IMR-90 (cell line): ENCODE results near the gene XPC. TPM values are rescaled to one million over a fixed set of nuclear protein-coding genes. Genes with fewer than 3 reads are reported as not detected.

Experiments
- ATAC-seq: fragments of 200-7000 bp; cut with Tn5 transposase; 2 replicates; pipeline ENCODE4 v1.9.1; 2020; ENCODE audit warnings: low read depth, mild to moderate bottlenecking, moderate library complexity
- BruUV-seq: library from RNA; stranded (reverse); fragments of 400-500 nt; replicated peaks from 2 replicates; lab custom pipeline; 2021; lab: Mats Ljungman, UMichigan
- CTCF ChIA-PET: fragments of 300-600 bp; formaldehyde crosslinking; extraction: SDS; loops from one replicate; lab custom pipeline; 2021; ENCODE audit warnings: antibody characterized with exemption; lab: Yijun Ruan, JAX
- POLR2A ChIA-PET: fragments of 300-600 bp; sonication (Branson Sonifier 250); formaldehyde crosslinking; loops from one replicate; lab custom pipeline; 2022; ENCODE audit warnings: antibody characterized with exemption; ENCODE audit not compliant: unreplicated experiment; lab: Charles Lee
- DNase-seq: peaks from one replicate; pipeline ENCODE4 v3.0.0; 2013
- H2AFZ ChIP-seq: replicated peaks from 2 replicates; pipeline ENCODE3; 2013; ENCODE audit warnings: low read length, mild to moderate bottlenecking; ENCODE audit not compliant: poor library complexity
- H2AK5ac ChIP-seq: 2 replicates; pipeline ENCODE4 v1.6.1; 2013; ENCODE audit warnings: low read depth, low read length, inconsistent platforms
- H2AK9ac ChIP-seq: replicated peaks from 2 replicates; pipeline ENCODE3; 2013; ENCODE audit warnings: mild to moderate bottlenecking, low read depth, low read length, moderate library complexity; ENCODE audit not compliant: poor library complexity
- H2BK120ac ChIP-seq: 2 replicates; pipeline ENCODE4 v1.6.1; 2013; ENCODE audit warnings: low read depth, low read length, inconsistent platforms
- H2BK15ac ChIP-seq: 3 replicates; pipeline ENCODE4 v1.6.1; 2013; ENCODE audit warnings: low read depth, low read length, inconsistent platforms
- H2BK20ac ChIP-seq: 2 replicates; pipeline ENCODE4 v1.6.1; 2013; ENCODE audit warnings: low read depth, mild to moderate bottlenecking, inconsistent platforms, low read length, moderate library complexity
- H2BK5ac ChIP-seq: 2 replicates; pipeline ENCODE4 v1.6.1; 2013; ENCODE audit warnings: mild to moderate bottlenecking, low read depth, low read length, inconsistent platforms; ENCODE audit not compliant: poor library complexity, severe bottlenecking
- H3K14ac ChIP-seq: replicated peaks from 2 replicates; pipeline ENCODE4 v1.6.1; 2013; ENCODE audit warnings: low read depth, low read length, inconsistent platforms
- H3K18ac ChIP-seq: 2 replicates; pipeline ENCODE4 v1.6.1; 2013; ENCODE audit warnings: low read depth, low read length, control low read depth
- H3K23ac ChIP-seq: 2 replicates; pipeline ENCODE4 v1.6.1; 2013; ENCODE audit warnings: low read depth, low read length, inconsistent platforms
- H3K27ac ChIP-seq: 2 replicates; pipeline ENCODE4 v1.5.1; 2013; ENCODE audit warnings: mild to moderate bottlenecking, control low read depth, low read length; ENCODE audit not compliant: insufficient read depth
- H3K27me3 ChIP-seq: 2 replicates; pipeline ENCODE4 v1.6.1; 2013; ENCODE audit warnings: low read length; ENCODE audit not compliant: control insufficient read depth, insufficient read depth
- H3K36me3 ChIP-seq: 2 replicates; pipeline ENCODE4 v1.6.1; 2013; ENCODE audit warnings: low read length, mixed read lengths; ENCODE audit not compliant: control insufficient read depth, insufficient read depth
- H3K4ac ChIP-seq: 2 replicates; pipeline ENCODE4 v1.6.1; 2013; ENCODE audit warnings: low read depth, low read length, inconsistent platforms
- H3K4me1 ChIP-seq: 2 replicates; pipeline ENCODE4 v1.6.1; 2013; ENCODE audit warnings: low read length, mixed read lengths; ENCODE audit not compliant: control insufficient read depth, insufficient read depth
- H3K4me2 ChIP-seq: 2 replicates; pipeline ENCODE4 v1.6.1; 2013; ENCODE audit warnings: low read depth, mild to moderate bottlenecking, control low read depth, low read length, moderate library complexity
- H3K4me3 ChIP-seq: 2 replicates; pipeline ENCODE4 v1.5.1; 2013; ENCODE audit warnings: low read depth, mild to moderate bottlenecking, control low read depth, low read length, moderate library complexity; ENCODE audit not compliant: insufficient read depth
- H3K56ac ChIP-seq: 2 replicates; pipeline ENCODE4 v1.6.1; 2013; ENCODE audit warnings: low read length, inconsistent platforms; ENCODE audit not compliant: insufficient read depth; ENCODE audit errors: extremely low read depth
- H3K79me1 ChIP-seq, 2 experiments: 2 replicates each; pipeline ENCODE4 v1.6.1; 2013; ENCODE audit warnings: low read length in 2 of 2, inconsistent platforms in 1 of 2, low read depth in 1 of 2
- H3K9ac ChIP-seq: 2 replicates; pipeline ENCODE4 v1.6.1; 2013; ENCODE audit warnings: low read depth, low read length, control low read depth
- H3K9me1 ChIP-seq: 2 replicates; pipeline ENCODE4 v1.6.1; 2013; ENCODE audit warnings: low read length, inconsistent platforms; ENCODE audit not compliant: insufficient read depth
- H3K9me3 ChIP-seq: 2 replicates; pipeline ENCODE4 v1.6.1; 2013; ENCODE audit warnings: low read length; ENCODE audit not compliant: control insufficient read depth, insufficient read depth
- H4K20me1 ChIP-seq: 2 replicates; pipeline ENCODE4 v1.6.1; 2013; ENCODE audit warnings: low read length, inconsistent platforms; ENCODE audit not compliant: insufficient read depth
- H4K5ac ChIP-seq: 2 replicates; pipeline ENCODE4 v1.6.1; 2013; ENCODE audit warnings: mild to moderate bottlenecking, low read depth, low read length, control low read depth
- H4K8ac ChIP-seq, 2 experiments: 2 replicates each; pipeline ENCODE4 v1.6.1; 2013; ENCODE audit warnings: low read depth in 2 of 2, low read length in 2 of 2, control low read depth in 1 of 2, inconsistent platforms in 1 of 2
- H4K91ac ChIP-seq: 2 replicates; pipeline ENCODE4 v1.6.1; 2013; ENCODE audit warnings: low read depth, low read length, inconsistent platforms; ENCODE audit not compliant: insufficient read depth
- BHLHE40 ChIP-seq: fragments of 150-350 bp; IDR thresholded peaks from 2 replicates; pipeline ENCODE4 v1.6.1; 2016; ENCODE audit warnings: mild to moderate bottlenecking, low read depth, low read length
- FOS ChIP-seq: fragments of 150-350 bp; IDR thresholded peaks from 2 replicates; pipeline ENCODE4 v1.6.1; 2016; ENCODE audit warnings: low read depth, low read length
- MXI1 ChIP-seq: IDR thresholded peaks from 2 replicates; pipeline ENCODE4 v1.6.1; 2012; ENCODE audit warnings: low read depth, mild to moderate bottlenecking, low read length, moderate library complexity, borderline replicate concordance
- NFE2L2 ChIP-seq: fragments of 150-350 bp; IDR thresholded peaks from 2 replicates; pipeline ENCODE4 v1.6.1; 2016; ENCODE audit warnings: low read depth, mild to moderate bottlenecking, low read length
- RAD21 ChIP-seq: IDR thresholded peaks from 2 replicates; pipeline ENCODE4 v1.6.1; 2012; ENCODE audit warnings: low read length, improper control_type of control experiment
- RFX5 ChIP-seq: IDR thresholded peaks from 2 replicates; pipeline ENCODE4 v1.8.0; 2012; ENCODE audit warnings: low read depth, mild to moderate bottlenecking, low read length, moderate library complexity
- WGBS, 2 experiments: methylation state at CpG; one replicate each; pipeline versions ENCODE4 v1.1.5 to v1.1.7; 2013; ENCODE audit warnings: missing lambda C conversion rate in 2 of 2; ENCODE audit not compliant: insufficient read length in 1 of 2; ENCODE audit errors: extremely low coverage in 2 of 2; 5-methylcytosine and 5-hydroxymethylcytosine counted together
- dilution Hi-C: fragments of 300-500 bp; cut with HindIII; formaldehyde crosslinking; loops from one replicate; pipeline ENCODE4 v1.14.3; 2018; ENCODE audit warnings: low sequenced_read_pairs; ENCODE audit not compliant: unreplicated experiment
- in situ Hi-C: fragments of 300-500 bp; cut with MboI; formaldehyde crosslinking; loops from 3 replicates; pipeline ENCODE4 v1.14.3; 2019; ENCODE audit warnings: low sequenced_read_pairs, inconsistent platforms, mixed read lengths
- intact Hi-C: fragments of 100-400 bp; cut with micrococcal nuclease; formaldehyde crosslinking; loops from 2 replicates; pipeline ENCODE4 v1.10.0; 2022
- polyA plus RNA-seq, 3 experiments: library from polyadenylated mRNA; depleted of rRNA; stranded (reverse); fragments of >200 nt; gene quantifications; 2 replicates each; pipeline ENCODE4 v1.2.3, GENCODE V29; 2012; ENCODE audit warnings: low replicate concordance in 1 of 3
- total RNA-seq: library from RNA; depleted of rRNA; stranded (reverse); fragments of >200 nt; gene quantifications from 2 replicates; pipeline ENCODE4 v1.2.3, GENCODE V29; 2012

XPC gene
- total and polyA plus RNA-seq, 2 of the 4 experiments (the other 2 are of a cell fraction): 30.9 to 48.8 TPM

DNA sequence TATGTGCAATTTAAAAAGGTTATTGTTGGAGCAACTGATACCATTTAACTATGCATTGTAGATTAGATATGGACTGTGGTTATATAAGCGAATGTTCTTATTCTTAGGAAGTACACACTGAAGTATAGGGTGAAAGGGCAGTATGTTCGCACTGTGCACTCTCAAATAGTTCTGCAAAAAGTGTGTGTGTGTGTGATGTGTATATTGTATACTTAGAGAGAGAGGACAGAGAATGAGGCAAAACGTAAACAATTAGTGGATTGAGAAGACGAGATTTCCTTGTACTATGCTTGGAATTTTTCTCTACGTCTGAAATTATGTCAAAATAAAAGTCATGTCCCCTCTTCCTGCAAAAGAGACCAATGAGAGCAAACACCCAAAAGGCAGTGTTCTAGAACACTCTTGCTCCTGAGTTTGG is 30.6 kb upstream of the XPC start:
- H4K5ac ChIP-seq: peak overlapping the region; percentile 93
- in situ Hi-C loops: loop anchor here (10.0 kb wide), 1 partner anchor 336 kb away; the partner anchor contains the start of gene GRIP2
- H3K18ac ChIP-seq: peak overlapping the region; percentile 97
- H3K23ac ChIP-seq: peak overlapping the region; percentile 90
- no TSS peak for BruUV-seq
- ATAC-seq (peak; percentile 42), DNase-seq (peak; percentile 85)
- H2BK120ac ChIP-seq: peak overlapping the region; percentile 99
- H3K36me3 ChIP-seq: no peaks in the 10 kb centered on the region
- no peak overlapping the region for H3K4me3 ChIP-seq
- ChIA-PET CTCF (no interaction called here), POLR2A (no interaction called here)
- H3K79me1 ChIP-seq: no peaks in the 10 kb centered on the region
- H3K56ac ChIP-seq: peak overlapping the region; percentile 93; the same call in 1 of the 2 replicates
- H4K91ac ChIP-seq: peak overlapping the region; percentile 98
- H3K27me3 ChIP-seq: no peaks in the 10 kb centered on the region
- H2AFZ ChIP-seq: peak overlapping the region; percentile 80
- TF ChIP-seq FOS (no peak), NFE2L2 (no peak), RFX5 (no peak), BHLHE40 (no peak), MXI1 (no peak), RAD21 (no peak)
- H2BK15ac ChIP-seq: peak overlapping the region; percentile 80; the same call in 2 of the 3 replicates
- no peaks in the 10 kb centered on the region for H4K20me1 ChIP-seq
- peak overlapping the region; percentile 99 for H3K27ac ChIP-seq
- peak overlapping the region; percentile 99 for H3K4ac ChIP-seq
- peak overlapping the region; percentile 81 to 93 for H4K8ac ChIP-seq
- H3K9ac ChIP-seq: peak overlapping the region; percentile 47; the same call in 1 of the 2 replicates
- dilution Hi-C loops: no loop called here
- H3K9me3 ChIP-seq: no peaks in the 10 kb centered on the region
- H3K4me2 ChIP-seq: peak overlapping the region; percentile 63
- H3K4me1 ChIP-seq: peaks cover 40% of the 10 kb centered on the region
- peak overlapping the region; percentile 97 for H2BK5ac ChIP-seq
- intact Hi-C loops: no loop called here
- peaks cover 32% of the 10 kb centered on the region for H3K9me1 ChIP-seq
- 20% methylated on average over 1 of the region's 5 CpGs; no CpG with 5 or more reads in 1 of the 2 experiments for WGBS, 2 experiments
- H2BK20ac ChIP-seq: peak overlapping the region; percentile 99
- H2AK9ac ChIP-seq: peak overlapping the region; percentile 53
- H3K14ac ChIP-seq: peak overlapping the region; percentile 88
- H2AK5ac ChIP-seq: peak overlapping the region; percentile 90
